A673 (cell line): ENCODE data around the gene MAML2.

Experiments used
- CTCF ChIP-seq: fragments of 300-800, 200-600 bp; sonication (generic); conservative IDR thresholded peaks from 2 replicates; pipeline ENCODE4 v1.5.1; 2017; ENCODE audit warnings: low read depth, mild to moderate bottlenecking, antibody characterized with exemption, low read length, moderate library complexity, mixed read lengths
- EZH2 ChIP-seq: fragments of 200-600 bp; sonication (generic); IDR thresholded peaks from 2 replicates; pipeline ENCODE4 v1.6.1; 2017; ENCODE audit warnings: borderline replicate concordance, low read depth, mild to moderate bottlenecking, mixed read lengths, antibody characterized with exemption, low read length; ENCODE audit not compliant: poor library complexity, severe bottlenecking

DNA sequence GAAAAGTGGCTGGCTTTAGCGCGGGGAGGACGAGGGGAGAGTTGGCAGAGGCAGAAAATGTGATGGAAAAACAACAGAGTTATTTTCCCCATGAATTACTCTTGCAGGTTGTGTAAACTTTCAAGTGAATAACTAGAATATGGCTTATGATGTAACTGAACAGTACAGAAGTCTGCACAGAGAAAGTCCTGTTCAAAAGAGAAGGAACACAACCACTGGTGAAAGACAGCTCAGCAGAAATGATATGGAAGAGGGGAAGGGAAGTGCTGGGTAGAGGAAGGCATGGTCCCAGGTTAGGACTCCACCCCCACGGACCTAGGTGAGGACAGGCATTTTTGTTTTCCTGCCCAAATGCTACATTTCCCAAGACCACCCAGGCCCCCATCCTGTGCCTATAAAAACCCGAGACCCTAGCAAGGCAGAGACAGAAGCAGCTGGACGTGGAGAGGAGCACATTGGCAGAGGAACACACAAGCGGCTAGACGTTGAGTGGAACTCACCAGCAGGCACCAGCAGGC, 77.7 kb downstream of the MAML2 start:
- no peak for TF ChIP-seq CTCF
- no peak for TF ChIP-seq EZH2
